B cell (primary cell): Measurements from ENCODE around the gene ZBTB7A. TPM values are rescaled to one million over a fixed set of nuclear protein-coding genes. Genes with fewer than 3 reads are reported as not detected.

Experiments
- ATAC-seq: fragments of 200-7000 bp; cut with Tn5 transposase; one replicate; pipeline ENCODE4 v1.10.0; 2021; ENCODE audit warnings: low read depth, mild to moderate bottlenecking, moderate number of reproducible peaks, moderate library complexity
- CTCF ChIA-PET: fragments of 350-600 bp; sonication (Branson Sonifier 250); formaldehyde crosslinking; loops from one replicate; lab custom pipeline; 2021; ENCODE audit warnings: antibody characterized with exemption, inconsistent platforms; lab: Charles Lee
- POLR2A ChIA-PET: fragments of 350-600 bp; sonication (Branson Sonifier 250); formaldehyde crosslinking; loops from one replicate; lab custom pipeline; 2021; ENCODE audit warnings: antibody characterized with exemption; lab: Charles Lee
- DNase-seq: peaks from one replicate; pipeline ENCODE4 v3.0.0; 2013
- H2AFZ ChIP-seq: 2 replicates; pipeline ENCODE4 v1.6.1; 2012; ENCODE audit warnings: mild to moderate bottlenecking, low read depth, low read length; ENCODE audit not compliant: insufficient read depth, poor library complexity, severe bottlenecking
- H3K27ac ChIP-seq, 2 donors: 1 replicate in 1 of 2; 2 replicates in 1 of 2; pipeline ENCODE4 v1.5.1; 2012 to 2013; ENCODE audit warnings: low read length in 2 of 2, mild to moderate bottlenecking in 2 of 2, moderate library complexity in 1 of 2
- H3K27me3 ChIP-seq, 4 experiments: fragments of 200-600 bp in 1 of 4; sonication (generic) in 1 of 4; replicated peaks in 1 of 4; 1 replicate in 2 of 4; 2 replicates in 2 of 4; pipeline versions ENCODE4 v1.6.1 to v1.7.0; 2013 to 2016; ENCODE audit warnings: low read length in 3 of 4, mild to moderate bottlenecking in 2 of 4, mixed read lengths in 1 of 4, moderate library complexity in 1 of 4; ENCODE audit not compliant: insufficient read depth in 4 of 4, control insufficient read depth in 3 of 4; ENCODE audit errors: control extremely low read depth in 1 of 4
- H3K36me3 ChIP-seq, 2 experiments: replicated peaks in 1 of 2; 1 replicate in 1 of 2; 2 replicates in 1 of 2; pipeline versions ENCODE4 v1.6.1 to v1.7.1; 2013; ENCODE audit warnings: low read length in 1 of 2; ENCODE audit not compliant: insufficient read depth in 2 of 2, control insufficient read depth in 1 of 2; ENCODE audit errors: control extremely low read depth in 1 of 2, extremely low read depth in 1 of 2
- H3K4me1 ChIP-seq, 2 donors: fragments of 200-600 bp in 1 of 2; sonication (generic) in 1 of 2; 1 replicate in 1 of 2; 2 replicates in 1 of 2; pipeline versions ENCODE4 v1.5.1 to v1.6.1; 2013 to 2017; ENCODE audit warnings: low read length in 2 of 2; ENCODE audit not compliant: control insufficient read depth in 2 of 2, insufficient read depth in 2 of 2
- H3K4me2 ChIP-seq: replicated peaks from 2 replicates; pipeline ENCODE3; 2012; ENCODE audit warnings: mild to moderate bottlenecking, low read depth, low read length; ENCODE audit not compliant: poor library complexity, severe bottlenecking
- H3K4me3 ChIP-seq, 5 experiments: fragments of 200-600 bp in 1 of 5; sonication (generic) in 1 of 5; 1 replicate in 3 of 5; 2 replicates in 2 of 5; pipeline versions ENCODE4 v1.5.1 to v1.7.0; 2011 to 2016; ENCODE audit warnings: low read length in 4 of 5, mild to moderate bottlenecking in 4 of 5, low read depth in 2 of 5, control low read depth in 1 of 5, moderate library complexity in 1 of 5; ENCODE audit not compliant: insufficient read depth in 1 of 5; ENCODE audit errors: control extremely low read depth in 1 of 5, extremely low read depth in 1 of 5
- H3K79me2 ChIP-seq: fragments of 200-600 bp; sonication (generic); one replicate; pipeline ENCODE4 v1.6.0; 2016; ENCODE audit warnings: low read length; ENCODE audit not compliant: control insufficient read depth, insufficient read depth
- H3K9ac ChIP-seq: fragments of 200-600 bp; sonication (generic); 2 replicates; pipeline ENCODE4 v1.6.1; 2017; ENCODE audit warnings: mild to moderate bottlenecking, low read length, moderate library complexity
- H3K9me3 ChIP-seq, 3 donors: one replicate each; pipeline versions ENCODE4 v1.6.1 to v1.7.1; 2013; ENCODE audit warnings: low read length in 2 of 3; ENCODE audit not compliant: control insufficient read depth in 2 of 3, insufficient read depth in 1 of 3; ENCODE audit errors: control extremely low read depth in 1 of 3
- H4K20me1 ChIP-seq: 2 replicates; pipeline ENCODE4 v1.6.0; 2012; ENCODE audit warnings: mild to moderate bottlenecking, low read length; ENCODE audit not compliant: insufficient read depth, control insufficient read depth, poor library complexity, severe bottlenecking
- H3K27ac Mint-ChIP-seq: one replicate; pipeline ENCODE4 v1.8.0; 2021; ENCODE audit warnings: mixed read lengths
- H3K27me3 Mint-ChIP-seq: one replicate; pipeline ENCODE4 v1.8.0; 2021; ENCODE audit warnings: mixed read lengths
- H3K4me1 Mint-ChIP-seq: one replicate; pipeline ENCODE4 v1.8.0; 2021; ENCODE audit warnings: mixed read lengths
- H3K4me3 Mint-ChIP-seq: one replicate; pipeline ENCODE4 v1.8.0; 2021; ENCODE audit warnings: mixed read lengths
- H3K9me3 Mint-ChIP-seq: one replicate; pipeline ENCODE4 v1.8.0; 2022; ENCODE audit warnings: mixed read lengths; ENCODE audit not compliant: insufficient read depth
- EZH2 ChIP-seq: IDR thresholded peaks from 2 replicates; pipeline ENCODE4 v1.6.1; 2012; ENCODE audit warnings: borderline replicate concordance, low read depth, mild to moderate bottlenecking, moderate library complexity, low read length; ENCODE audit not compliant: insufficient read depth, poor library complexity, severe bottlenecking
- WGBS: methylation state at CpG from one replicate; pipeline ENCODE4 v1.1.5; 2013; ENCODE audit warnings: missing lambda C conversion rate; ENCODE audit not compliant: insufficient coverage; 5-methylcytosine and 5-hydroxymethylcytosine counted together
- intact Hi-C: fragments of 100-400 bp; cut with micrococcal nuclease; formaldehyde crosslinking; loops from one replicate; pipeline ENCODE4 v1.10.0; 2022
- polyA plus RNA-seq: library from polyadenylated mRNA; depleted of rRNA; stranded (reverse); fragments of >200 nt; gene quantifications from 2 replicates; pipeline ENCODE4 v1.2.3, GENCODE V29; 2012
- total RNA-seq, 2 donors: library from RNA; stranded (reverse); fragments of 120-200 nt in 1 of 2; gene quantifications; 1 replicate in 1 of 2; 2 replicates in 1 of 2; pipeline versions ENCODE4 v1.2.3 to v1.2.4, GENCODE V29; 2013 to 2022
- TF ChIP-seq, protein P1 (sequence below): fragments of 200-600 bp; IDR thresholded peaks from one replicate; pipeline ENCODE4 v1.8.0; 2022; ENCODE audit warnings: antibody characterized with exemption, mild to moderate bottlenecking

Gene ZBTB7A
- total and polyA plus RNA-seq, 2 donors (not counting 1 experiment from before 2014, with no cell fraction given) = 24.8 to 62.6 TPM

DNA sequence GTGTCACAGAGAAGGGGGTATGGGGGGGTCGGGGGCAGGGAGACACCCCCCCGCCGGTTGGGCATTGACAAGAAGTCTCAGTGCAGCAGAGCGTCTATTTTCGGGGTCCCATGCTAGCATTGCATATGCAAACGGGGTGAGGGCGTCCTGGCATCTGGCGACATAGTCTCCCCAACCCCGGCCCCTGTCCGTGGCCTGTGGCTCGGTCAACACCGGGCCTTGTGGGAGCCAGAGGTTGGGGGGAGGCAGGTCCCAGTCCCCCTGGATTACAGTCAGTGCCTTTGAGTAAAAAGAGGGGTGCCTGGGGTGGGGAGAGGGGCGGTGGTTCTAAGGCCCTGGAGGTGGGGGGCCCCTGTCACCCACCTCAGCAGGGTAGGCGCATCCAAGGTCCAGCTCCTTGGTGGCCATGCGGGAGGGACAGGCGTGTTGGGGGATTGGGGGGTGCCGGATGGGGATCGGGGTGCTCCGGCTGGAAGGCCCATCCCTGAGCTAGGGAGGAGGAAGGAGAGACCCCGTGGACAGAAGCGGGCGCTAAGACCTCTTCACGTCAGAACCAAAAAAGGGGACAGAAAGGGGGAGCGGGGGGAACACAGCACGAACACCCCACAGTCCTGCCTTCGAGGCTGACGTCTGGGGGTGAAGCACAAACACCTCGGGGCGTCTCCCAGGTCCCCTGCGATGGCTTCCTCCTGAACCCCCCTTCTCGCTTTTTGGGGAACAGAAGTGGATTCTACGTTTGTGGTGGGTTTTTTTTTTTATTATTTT, 20.9 kb downstream of the ZBTB7A start:
- CTCF ChIA-PET = no interaction called here
- no peaks in the 10 kb centered on the region for H3K27me3 ChIP-seq
- H3K4me3 ChIP-seq = no peak overlapping the region
- Mint-ChIP-seq H3K4me1 (peaks cover 4% of the 10 kb centered on the region), H3K9me3 (no peaks in the 10 kb centered on the region), H3K4me3 (no peak overlapping the region), H3K27me3 (no peaks in the 10 kb centered on the region), H3K27ac (no peak overlapping the region)
- no peaks in the 10 kb centered on the region for H3K4me1 ChIP-seq
- POLR2A ChIA-PET = interaction anchor here (0.6 to 1.2 kb wide), 2 partner anchors 58 to 60 kb away, joined by 3 to 6 read pairs; partner anchors contain the start of gene EEF2
- ATAC-seq = no peak
- H3K79me2 ChIP-seq = peaks cover 63% of the 10 kb centered on the region
- peaks cover 81% of the 10 kb centered on the region for H4K20me1 ChIP-seq
- no peak overlapping the region for H3K9ac ChIP-seq
- peaks cover 0 to 4% (median 0%) of the 10 kb centered on the region in 3 donors for H3K9me3 ChIP-seq
- DNase-seq = no peak
- intact Hi-C loops = no loop called here
- H3K4me2 ChIP-seq = no peak overlapping the region
- 94% methylated on average over 21 of the region's 32 CpGs for WGBS
- peaks cover 4 to 29% of the 10 kb centered on the region in 2 experiments for H3K36me3 ChIP-seq
- H2AFZ ChIP-seq = no peak overlapping the region
- H3K27ac ChIP-seq = no peak overlapping the region
- TF ChIP-seq, protein P1, sequence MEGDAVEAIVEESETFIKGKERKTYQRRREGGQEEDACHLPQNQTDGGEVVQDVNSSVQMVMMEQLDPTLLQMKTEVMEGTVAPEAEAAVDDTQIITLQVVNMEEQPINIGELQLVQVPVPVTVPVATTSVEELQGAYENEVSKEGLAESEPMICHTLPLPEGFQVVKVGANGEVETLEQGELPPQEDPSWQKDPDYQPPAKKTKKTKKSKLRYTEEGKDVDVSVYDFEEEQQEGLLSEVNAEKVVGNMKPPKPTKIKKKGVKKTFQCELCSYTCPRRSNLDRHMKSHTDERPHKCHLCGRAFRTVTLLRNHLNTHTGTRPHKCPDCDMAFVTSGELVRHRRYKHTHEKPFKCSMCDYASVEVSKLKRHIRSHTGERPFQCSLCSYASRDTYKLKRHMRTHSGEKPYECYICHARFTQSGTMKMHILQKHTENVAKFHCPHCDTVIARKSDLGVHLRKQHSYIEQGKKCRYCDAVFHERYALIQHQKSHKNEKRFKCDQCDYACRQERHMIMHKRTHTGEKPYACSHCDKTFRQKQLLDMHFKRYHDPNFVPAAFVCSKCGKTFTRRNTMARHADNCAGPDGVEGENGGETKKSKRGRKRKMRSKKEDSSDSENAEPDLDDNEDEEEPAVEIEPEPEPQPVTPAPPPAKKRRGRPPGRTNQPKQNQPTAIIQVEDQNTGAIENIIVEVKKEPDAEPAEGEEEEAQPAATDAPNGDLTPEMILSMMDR = no peak
- no peak for TF ChIP-seq EZH2

DNA sequence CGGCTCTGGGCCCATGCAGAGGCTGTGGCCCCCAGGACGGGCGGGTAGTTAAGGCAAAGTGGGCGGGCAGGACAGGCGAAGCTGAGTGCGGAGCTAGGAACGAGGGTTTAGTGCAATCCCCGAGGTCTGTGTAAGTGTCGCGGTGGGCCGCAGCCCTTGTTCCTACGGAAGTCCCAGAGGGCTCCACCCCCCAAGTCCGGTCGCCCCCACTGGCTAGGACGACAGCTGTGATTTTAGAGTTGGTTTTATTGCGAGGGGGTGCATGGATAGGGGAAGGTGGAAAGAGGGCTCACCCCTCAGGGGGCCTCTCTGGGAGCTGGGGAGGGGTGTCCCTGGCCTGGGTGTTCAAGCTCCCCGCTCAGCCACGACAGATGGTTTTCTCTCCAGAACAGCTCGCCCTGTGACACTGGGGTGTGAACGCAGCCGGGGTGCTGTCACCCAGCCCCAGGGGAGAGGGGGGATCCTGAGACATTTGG, 21.7 kb downstream of the ZBTB7A start:
- Histone ChIP-seq H3K79me2 (peaks cover 55% of the 10 kb centered on the region), H3K27me3 (no peaks in the 10 kb centered on the region), H3K27ac (no peak overlapping the region), H4K20me1 (peaks cover 80% of the 10 kb centered on the region), H2AFZ (no peak overlapping the region), H3K4me1 (no peaks in the 10 kb centered on the region), H3K9ac (no peak overlapping the region), H3K4me2 (no peak overlapping the region), H3K9me3 (peaks cover 0 to 4% (median 0%) of the 10 kb centered on the region in 3 donors), H3K36me3 (peaks cover 4 to 29% of the 10 kb centered on the region in 2 experiments), H3K4me3 (no peak overlapping the region)
- H3K9me3 Mint-ChIP-seq = no peaks in the 10 kb centered on the region
- ChIA-PET CTCF (interaction anchor here (0.8 kb wide), 1 partner anchor 94 kb away, joined by 3 read pairs; no protein-coding TSS in a partner anchor), POLR2A (interaction anchor here (1.2 kb wide), 1 partner anchor 59 kb away, joined by 6 read pairs; the partner anchor contains the start of gene EEF2)
- H3K4me1 Mint-ChIP-seq = no peaks in the 10 kb centered on the region
- H3K27me3 Mint-ChIP-seq = no peaks in the 10 kb centered on the region
- DNase-seq (no peak), ATAC-seq (no peak)
- TF ChIP-seq, protein P1 = no peak
- TF ChIP-seq EZH2 = no peak
- intact Hi-C loops = no loop called here
- no peak overlapping the region for H3K27ac Mint-ChIP-seq
- no peak overlapping the region for H3K4me3 Mint-ChIP-seq
- 96% methylated on average over 17 of the region's 21 CpGs for WGBS
